GM21528 (cell line): Measurements from ENCODE around the gene PCED1B.

Source experiments
- ATAC-seq: cut with Tn5 transposase; IDR thresholded peaks from one replicate; pipeline ENCODE4 v1.9.1; 2021; ENCODE audit warnings: mild to moderate bottlenecking, moderate library complexity; ENCODE audit not compliant: unreplicated experiment, low FRiP score

The PCED1B gene

GRCh38 chr12:47067176-47067575 is 12.2 kb upstream of the PCED1B start:
- ATAC-seq: no peak

GRCh38 chr12:47067771-47068431 is 11.5 kb upstream of the PCED1B start:
- ATAC-seq: no peak

- ATAC-seq: no peak
Measured at GRCh38 chr12:47068539-47068938, 10.9 kb upstream of the PCED1B start.

GRCh38 chr12:47070310-47070709 is 9.1 kb upstream of the PCED1B start:
- no peak for ATAC-seq

- no peak for ATAC-seq
Measured at GRCh38 chr12:47071241-47071852, 8.1 kb upstream of the PCED1B start.

- no peak for ATAC-seq
Measured at GRCh38 chr12:47073951-47074350, 5.5 kb upstream of the PCED1B start.

GRCh38 chr12:47074757-47075156 is 4.7 kb upstream of the PCED1B start:
- ATAC-seq: no peak

- ATAC-seq: no peak
Measured at GRCh38 chr12:47075192-47076084, 4.0 kb upstream of the PCED1B start.

- no peak for ATAC-seq
Measured at GRCh38 chr12:47077206-47078085, 2.0 kb upstream of the PCED1B start.

- ATAC-seq: no peak
Measured at GRCh38 chr12:47078086-47078395, 1.4 kb upstream of the PCED1B start.

GRCh38 chr12:47078733-47079467 is 521 bp upstream of the PCED1B start:
- no peak for ATAC-seq

GRCh38 chr12:47079981-47080724 is 732 bp downstream of the PCED1B start:
- ATAC-seq: peak; percentile 19

- ATAC-seq: no peak
Measured at GRCh38 chr12:47080725-47081502, 1.5 kb downstream of the PCED1B start.

- no peak for ATAC-seq
Measured at GRCh38 chr12:47082283-47082682, 2.9 kb downstream of the PCED1B start.

GRCh38 chr12:47082796-47083621 is 3.6 kb downstream of the PCED1B start:
- no peak for ATAC-seq

- ATAC-seq: no peak
Measured at GRCh38 chr12:47084172-47084571, 4.8 kb downstream of the PCED1B start.

GRCh38 chr12:47085815-47086252 is 6.4 kb downstream of the PCED1B start:
- no peak for ATAC-seq
